Panc1 (cell line): ENCODE data around the gene PCDHB15.
A peak's percentile ranks its signal among the peaks of the same experiment; 100 is the strongest.

Source experiments
- CTCF ChIP-seq: fragments of 450-650 bp; IDR thresholded peaks from 2 replicates; pipeline ENCODE4 v1.5.1; 2017; ENCODE audit warnings: mild to moderate bottlenecking
- SIN3A ChIP-seq: IDR thresholded peaks from 2 replicates; pipeline ENCODE4 v1.6.1; 2012; ENCODE audit warnings: low read depth, mild to moderate bottlenecking, low read length, moderate library complexity, borderline replicate concordance; ENCODE audit not compliant: insufficient read depth
- TCF7L2 ChIP-seq: IDR thresholded peaks from 2 replicates; pipeline ENCODE4 v1.6.1; 2011; ENCODE audit warnings: mild to moderate bottlenecking, low read depth, low read length, inconsistent platforms

- TF ChIP-seq CTCF (peak; percentile 10; the same call in 1 of the 2 replicates), SIN3A (no peak), TCF7L2 (no peak)
These were observed 11.0 kb upstream of the PCDHB15 start for GRCh38 chr5:141234109-141234667.
